PFSK-1 (cell line): ENCODE results near the gene REEP2.

Experiments used
- FOXP2 ChIP-seq: optimal IDR thresholded peaks from 2 replicates; pipeline ENCODE3; 2011; ENCODE audit warnings: borderline replicate concordance, control low read depth, inconsistent platforms; ENCODE audit not compliant: insufficient read depth; ENCODE audit errors: extremely low read length, extremely low read depth
- POLR2AphosphoS5 ChIP-seq: IDR thresholded peaks from 2 replicates; pipeline ENCODE4 v1.6.1; 2012; ENCODE audit warnings: low read depth, mild to moderate bottlenecking, control low read depth, low read length, moderate library complexity
- REST ChIP-seq, 2 experiments: IDR thresholded peaks; 2 replicates each; pipeline versions ENCODE4 v1.6.1 to v1.8.0; 2011 to 2012; ENCODE audit warnings: low read depth in 2 of 2, low read length in 2 of 2, control low read depth in 1 of 2, inconsistent platforms in 1 of 2, mild to moderate bottlenecking in 1 of 2, moderate library complexity in 1 of 2; ENCODE audit not compliant: insufficient read depth in 1 of 2
- SIN3A ChIP-seq: IDR thresholded peaks from 2 replicates; pipeline ENCODE4 v1.6.1; 2012; ENCODE audit warnings: mild to moderate bottlenecking, low read length, moderate library complexity, borderline replicate concordance; ENCODE audit not compliant: insufficient read depth
- TAF1 ChIP-seq: IDR thresholded peaks from 2 replicates; pipeline ENCODE4 v1.6.1; 2012; ENCODE audit warnings: low read length, control low read depth, borderline replicate concordance; ENCODE audit not compliant: insufficient read depth

- no peak for TF ChIP-seq FOXP2
- TF ChIP-seq POLR2AphosphoS5 = no peak
- no peak for TF ChIP-seq REST (IDR thresholded peaks at IDR 0.05; ENCODE audit: insufficient read depth in 1 of 2, low read depth in 2 of 2, low read length in 2 of 2)
- TF ChIP-seq TAF1 = no peak
- TF ChIP-seq SIN3A = no peak
Observed at GRCh38 chr5:138448070-138448469, 9.2 kb downstream of the REEP2 start.
